Testis (tissue), 3 donors: ENCODE data around the gene IMMP2L. TPM values are rescaled to one million over a fixed set of nuclear protein-coding genes. Genes with fewer than 3 reads are reported as not detected.

Source experiments
- DNase-seq: peaks from one replicate; pipeline ENCODE4 v3.0.0-alpha.2; 2019
- H3K27ac ChIP-seq, 2 donors: fragments of 200-600 bp; sonication (generic); one replicate each; pipeline ENCODE4 v1.5.1; 2019
- H3K27me3 ChIP-seq: fragments of 200-600 bp; sonication (generic); one replicate; pipeline ENCODE4 v1.5.1; 2019
- H3K36me3 ChIP-seq: fragments of 200-600 bp; sonication (generic); one replicate; pipeline ENCODE4 v1.5.1; 2017; ENCODE audit warnings: low read depth; ENCODE audit errors: missing control alignments
- H3K4me1 ChIP-seq: fragments of 200-600 bp; sonication (generic); one replicate; pipeline ENCODE4 v1.5.1; 2019
- H3K4me3 ChIP-seq, 2 donors: fragments of 200-600 bp; sonication (generic); one replicate each; pipeline ENCODE4 v1.5.1; 2017 to 2019
- H3K9me3 ChIP-seq: fragments of 200-600 bp; sonication (generic); one replicate; pipeline ENCODE4 v1.5.1; 2017
- POLR2A ChIP-seq: fragments of 450-650 bp; IDR thresholded peaks from one replicate; pipeline ENCODE4 v1.6.1; 2017; ENCODE audit warnings: antibody characterized with exemption, mild to moderate bottlenecking, moderate library complexity
- WGBS, 2 donors: methylation state at CpG; one replicate each; pipeline ENCODE4 v1.1.5; 2018; 5-methylcytosine and 5-hydroxymethylcytosine counted together
- intact Hi-C: fragments of 100-400 bp; cut with DNase I; formaldehyde crosslinking; loops from one replicate; pipeline ENCODE4 v1.15.1; 2023; ENCODE audit warnings: low total_unique reads
- polyA plus RNA-seq: library from polyadenylated mRNA; stranded (reverse); fragments of 350-450 nt; fragmentation: Illumina TruSeq; extraction: RNeasy Lipid Tissue Mini Kit (QIAGEN cat#74804); gene quantifications from one replicate; pipeline ENCODE4 v1.2.3, GENCODE V29; 2014; ENCODE audit warnings: low read depth, low replicate concordance; ENCODE audit not compliant: insufficient read depth
- total RNA-seq, 2 donors: library from RNA; depleted of rRNA; stranded (reverse); fragments of >200 nt; gene quantifications; one replicate each; pipeline ENCODE4 v1.2.3, GENCODE V29; 2016
- TF ChIP-seq, protein P1 (sequence below), 3 experiments: fragments of 450-650 bp in 2 of 3; fragments of 200-600 bp in 1 of 3; sonication (generic) in 1 of 3; IDR thresholded peaks; one replicate each; pipeline ENCODE4 v1.5.1; 2016 to 2019; ENCODE audit warnings: antibody characterized with exemption in 3 of 3, mild to moderate bottlenecking in 2 of 3, moderate library complexity in 1 of 3

The IMMP2L gene
- total and polyA plus RNA-seq, 3 donors from 2014 or later: 10.7 to 12.4 (median 11.2) TPM

DNA sequence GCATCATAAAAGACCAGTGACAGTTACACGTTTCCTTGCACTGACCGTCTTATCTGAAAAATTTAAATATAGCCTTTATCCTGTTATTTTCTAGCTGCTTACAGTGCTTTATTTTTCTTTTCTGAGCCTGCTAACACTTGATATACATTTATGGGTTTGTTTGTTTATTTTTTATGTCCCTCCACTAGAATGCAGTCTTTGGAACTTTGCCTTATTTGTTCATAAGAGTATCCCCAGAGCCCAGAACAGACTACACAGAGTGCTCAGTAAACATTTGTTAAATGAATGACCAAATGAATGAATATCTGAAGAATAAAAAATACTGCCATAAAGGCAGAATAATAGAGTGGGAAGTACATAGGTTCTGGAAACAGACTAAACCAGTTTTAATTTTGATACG lies 673.7 kb downstream of the IMMP2L start:
- 57 to 61% methylated on average over 3 of the region's 3 CpGs for WGBS, 2 donors
- TF ChIP-seq, protein P1, sequence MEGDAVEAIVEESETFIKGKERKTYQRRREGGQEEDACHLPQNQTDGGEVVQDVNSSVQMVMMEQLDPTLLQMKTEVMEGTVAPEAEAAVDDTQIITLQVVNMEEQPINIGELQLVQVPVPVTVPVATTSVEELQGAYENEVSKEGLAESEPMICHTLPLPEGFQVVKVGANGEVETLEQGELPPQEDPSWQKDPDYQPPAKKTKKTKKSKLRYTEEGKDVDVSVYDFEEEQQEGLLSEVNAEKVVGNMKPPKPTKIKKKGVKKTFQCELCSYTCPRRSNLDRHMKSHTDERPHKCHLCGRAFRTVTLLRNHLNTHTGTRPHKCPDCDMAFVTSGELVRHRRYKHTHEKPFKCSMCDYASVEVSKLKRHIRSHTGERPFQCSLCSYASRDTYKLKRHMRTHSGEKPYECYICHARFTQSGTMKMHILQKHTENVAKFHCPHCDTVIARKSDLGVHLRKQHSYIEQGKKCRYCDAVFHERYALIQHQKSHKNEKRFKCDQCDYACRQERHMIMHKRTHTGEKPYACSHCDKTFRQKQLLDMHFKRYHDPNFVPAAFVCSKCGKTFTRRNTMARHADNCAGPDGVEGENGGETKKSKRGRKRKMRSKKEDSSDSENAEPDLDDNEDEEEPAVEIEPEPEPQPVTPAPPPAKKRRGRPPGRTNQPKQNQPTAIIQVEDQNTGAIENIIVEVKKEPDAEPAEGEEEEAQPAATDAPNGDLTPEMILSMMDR (IDR thresholded peaks at IDR 0.05): no peak
- no peak for TF ChIP-seq POLR2A

DNA sequence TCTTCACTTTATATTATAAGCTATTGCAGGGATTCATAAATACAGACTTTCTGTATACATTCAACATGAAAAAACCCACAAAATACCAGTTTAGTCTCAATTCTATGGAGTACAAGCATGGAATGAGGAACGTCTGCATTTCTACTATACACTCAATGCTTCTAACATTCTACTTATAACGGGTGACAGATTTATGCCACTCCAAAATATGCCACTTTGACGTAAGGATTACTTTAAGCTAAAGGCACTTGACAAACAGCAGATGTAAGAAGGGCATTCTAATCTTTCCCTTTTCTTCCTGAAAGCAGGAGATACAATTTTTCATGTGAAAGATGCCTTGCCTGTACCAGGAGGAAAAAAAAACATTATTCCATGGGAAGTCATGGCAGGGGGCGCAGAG lies 676.8 kb downstream of the IMMP2L start:
- no peaks in the 10 kb centered on the region for H3K36me3 ChIP-seq
- H3K27me3 ChIP-seq: no peaks in the 10 kb centered on the region
- no peak for TF ChIP-seq POLR2A
- TF ChIP-seq, protein P1 (IDR thresholded peaks at IDR 0.05): no peak
- no peaks in the 10 kb centered on the region for H3K4me1 ChIP-seq
- no peak overlapping the region for H3K4me3 ChIP-seq
- intact Hi-C loops: no loop called here
- no peaks in the 10 kb centered on the region for H3K9me3 ChIP-seq
- H3K27ac ChIP-seq: no peak overlapping the region
- 88% methylated on average over 4 of the region's 4 CpGs for WGBS, 2 donors
- DNase-seq: no peak

More for the DNA sequence above, 673.7 kb downstream of the IMMP2L start:
- Histone ChIP-seq H3K36me3 (no peaks in the 10 kb centered on the region), H3K27me3 (no peaks in the 10 kb centered on the region), H3K27ac (no peak overlapping the region), H3K4me3 (no peak overlapping the region), H3K4me1 (no peaks in the 10 kb centered on the region), H3K9me3 (no peaks in the 10 kb centered on the region)
- DNase-seq: no peak
- intact Hi-C loops: no loop called here

DNA sequence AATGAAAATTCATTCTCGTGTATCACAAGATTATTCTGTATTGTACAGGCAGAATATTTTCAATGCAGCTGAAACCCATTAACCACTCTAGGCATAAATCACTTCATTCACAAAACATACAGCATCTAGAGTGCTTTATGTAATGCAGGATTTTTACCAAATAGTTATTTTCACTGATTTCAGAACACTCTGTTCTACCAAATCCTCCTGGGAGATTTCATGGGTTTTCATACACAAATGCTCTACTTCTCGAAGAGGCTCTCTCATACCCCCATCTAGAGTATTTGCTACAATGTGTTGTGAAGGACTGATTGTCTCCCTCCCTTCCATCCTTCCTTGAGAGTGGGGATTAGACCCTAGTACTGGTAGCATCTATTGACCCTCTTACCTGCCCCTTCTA lies 680.6 kb downstream of the IMMP2L start:
- no peaks in the 10 kb centered on the region for H3K4me1 ChIP-seq
- TF ChIP-seq POLR2A: no peak
- TF ChIP-seq, protein P1 (IDR thresholded peaks at IDR 0.05): no peak
- H3K4me3 ChIP-seq: no peak overlapping the region
- intact Hi-C loops: no loop called here
- no peak for DNase-seq
- H3K27me3 ChIP-seq: no peaks in the 10 kb centered on the region
- H3K9me3 ChIP-seq: no peaks in the 10 kb centered on the region
- WGBS, 2 donors: 21 to 50% methylated on average over 2 of the region's 2 CpGs
- peak overlapping the region in 1 of 2 donors; percentile 59 for H3K27ac ChIP-seq
- no peaks in the 10 kb centered on the region for H3K36me3 ChIP-seq

DNA sequence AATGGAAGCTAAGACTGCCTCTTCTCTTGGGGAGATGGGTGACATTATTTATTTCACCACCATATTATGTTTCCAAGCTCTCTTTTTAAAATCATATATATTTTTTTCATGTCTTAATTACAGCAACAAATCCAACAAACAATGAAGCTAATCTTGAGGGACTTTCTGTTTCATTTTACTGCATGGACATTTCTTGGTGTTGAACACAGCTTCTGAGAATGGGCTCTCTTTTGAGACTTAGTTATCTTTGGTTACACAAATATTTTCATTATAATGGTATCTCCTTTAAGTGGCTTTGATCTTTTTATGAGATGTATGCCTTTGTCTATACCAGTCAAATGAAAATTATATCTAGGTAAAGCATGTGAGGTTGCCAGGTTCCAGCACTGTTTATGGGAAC lies 681.3 kb downstream of the IMMP2L start:
- Histone ChIP-seq H3K27ac (peak overlapping the region in 1 of 2 donors; percentile 17), H3K36me3 (no peaks in the 10 kb centered on the region)
- intact Hi-C loops: no loop called here

DNA sequence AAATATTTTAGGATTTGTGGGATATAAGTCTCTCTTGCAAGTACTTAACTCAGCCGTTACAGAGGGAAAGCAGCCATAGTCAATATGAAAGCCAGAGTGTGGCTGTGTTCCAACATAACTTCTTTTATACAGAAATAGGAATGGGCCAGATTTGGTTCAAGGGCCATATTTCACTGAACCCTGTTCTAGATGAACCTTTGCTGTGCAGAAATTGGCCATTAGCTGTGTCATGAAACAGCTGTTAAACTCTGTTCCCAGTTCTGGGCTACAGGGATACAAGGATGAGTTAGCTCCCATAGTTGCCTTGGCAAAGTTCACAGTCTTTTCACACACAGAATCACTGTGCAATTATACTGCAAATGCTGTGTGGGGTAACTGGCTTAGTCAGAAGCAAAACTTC lies 685.3 kb downstream of the IMMP2L start:
- H3K27ac ChIP-seq: no peak overlapping the region
- TF ChIP-seq, protein P1 (IDR thresholded peaks at IDR 0.05): no peak
- TF ChIP-seq POLR2A: no peak
- intact Hi-C loops: no loop called here
- peak; percentile 18 for DNase-seq
- 50 to 64% methylated on average over 1 of the region's 1 CpG for WGBS, 2 donors
- H3K27me3 ChIP-seq: no peaks in the 10 kb centered on the region
- no peaks in the 10 kb centered on the region for H3K4me1 ChIP-seq
- H3K4me3 ChIP-seq: no peak overlapping the region
- no peaks in the 10 kb centered on the region for H3K36me3 ChIP-seq
- H3K9me3 ChIP-seq: no peaks in the 10 kb centered on the region

More for the DNA sequence above, 681.3 kb downstream of the IMMP2L start:
- Histone ChIP-seq H3K4me1 (no peaks in the 10 kb centered on the region), H3K9me3 (no peaks in the 10 kb centered on the region), H3K27me3 (no peaks in the 10 kb centered on the region), H3K4me3 (no peak overlapping the region)
- TF ChIP-seq, protein P1 (IDR thresholded peaks at IDR 0.05): no peak
- no peak for TF ChIP-seq POLR2A
- DNase-seq: no peak
